ENCODE measurements around the gene FOXC1. TPM values are rescaled to one million over a fixed set of nuclear protein-coding genes. Genes with fewer than 3 reads are reported as not detected.

FOXC1 gene
- polyA plus RNA-seq, 2 donors: 1.5 to 2.3 TPM

- peaks cover 3 to 23% of the 10 kb centered on the region in 2 donors for H3K27me3 ChIP-seq (ENCODE audit: control insufficient read depth in 1 of 2, insufficient read depth in 2 of 2, low read length in 2 of 2)
- H3K4me1 ChIP-seq (ENCODE audit: control insufficient read depth in 2 of 2, insufficient read depth in 2 of 2, low read length in 1 of 2): peaks cover 6 to 8% of the 10 kb centered on the region in 2 donors
- H3K36me3 ChIP-seq (ENCODE audit: control insufficient read depth in 2 of 2, insufficient read depth in 2 of 2, low read length in 1 of 2): no peaks in the 10 kb centered on the region
- H3K4me3 ChIP-seq (ENCODE audit: low read depth in 1 of 2, low read length in 2 of 2): peak overlapping the region; percentile 64 to 72
- H3K27ac ChIP-seq (ENCODE audit: low read depth in 2 of 2, low read length in 1 of 2): peak overlapping the region; percentile 83 to 96
- 3% methylated on average over 85 to 101 of the region's 101 CpGs for WGBS, 2 donors
- peaks cover 0 to 11% of the 10 kb centered on the region in 2 donors for H3K9me3 ChIP-seq (ENCODE audit: control insufficient read depth in 2 of 2, insufficient read depth in 1 of 2, low read depth in 1 of 2, low read length in 1 of 2)
Observed at GRCh38 chr6:1610497-1611321, 994 bp downstream of the FOXC1 start.

GRCh38 chr6:1611322-1611571 is 1.5 kb downstream of the FOXC1 start:
- Histone ChIP-seq H3K36me3 (ENCODE audit: control insufficient read depth in 2 of 2, insufficient read depth in 2 of 2, low read length in 1 of 2) (no peaks in the 10 kb centered on the region), H3K9me3 (ENCODE audit: control insufficient read depth in 2 of 2, insufficient read depth in 1 of 2, low read depth in 1 of 2, low read length in 1 of 2) (peaks cover 0 to 11% of the 10 kb centered on the region in 2 donors), H3K27me3 (ENCODE audit: control insufficient read depth in 1 of 2, insufficient read depth in 2 of 2, low read length in 2 of 2) (peaks cover 3 to 23% of the 10 kb centered on the region in 2 donors), H3K27ac (ENCODE audit: low read depth in 2 of 2, low read length in 1 of 2) (peak overlapping the region; percentile 38 to 83), H3K4me3 (ENCODE audit: low read depth in 1 of 2, low read length in 2 of 2) (peak overlapping the region; percentile 64 to 72), H3K4me1 (ENCODE audit: control insufficient read depth in 2 of 2, insufficient read depth in 2 of 2, low read length in 1 of 2) (peaks cover 6 to 8% of the 10 kb centered on the region in 2 donors)
- 3 to 5% methylated on average over 30 to 38 of the region's 38 CpGs for WGBS, 2 donors

GRCh38 chr6:1611572-1612298 is 2.0 kb downstream of the FOXC1 start:
- Histone ChIP-seq H3K4me3 (ENCODE audit: low read depth in 1 of 2, low read length in 2 of 2) (peak overlapping the region; percentile 64 to 72), H3K9me3 (ENCODE audit: control insufficient read depth in 2 of 2, insufficient read depth in 1 of 2, low read depth in 1 of 2, low read length in 1 of 2) (peaks cover 0 to 11% of the 10 kb centered on the region in 2 donors), H3K4me1 (ENCODE audit: control insufficient read depth in 2 of 2, insufficient read depth in 2 of 2, low read length in 1 of 2) (peaks cover 3 to 8% of the 10 kb centered on the region in 2 donors), H3K27ac (ENCODE audit: low read depth in 2 of 2, low read length in 1 of 2) (peak overlapping the region in 1 of 2 donors; percentile 50), H3K36me3 (ENCODE audit: control insufficient read depth in 2 of 2, insufficient read depth in 2 of 2, low read length in 1 of 2) (no peaks in the 10 kb centered on the region), H3K27me3 (ENCODE audit: control insufficient read depth in 1 of 2, insufficient read depth in 2 of 2, low read length in 2 of 2) (peaks cover 3 to 23% of the 10 kb centered on the region in 2 donors)
- 3 to 5% methylated on average over 46 to 71 of the region's 71 CpGs for WGBS, 2 donors

- WGBS, 2 donors: 35 to 44% methylated on average over 10 of the region's 10 CpGs
- no peak overlapping the region for H3K27ac ChIP-seq (ENCODE audit: low read depth in 2 of 2, low read length in 1 of 2)
- peaks cover 0 to 23% of the 10 kb centered on the region in 2 donors for H3K27me3 ChIP-seq (ENCODE audit: control insufficient read depth in 1 of 2, insufficient read depth in 2 of 2, low read length in 2 of 2)
- peaks cover 3 to 8% of the 10 kb centered on the region in 2 donors for H3K4me1 ChIP-seq (ENCODE audit: control insufficient read depth in 2 of 2, insufficient read depth in 2 of 2, low read length in 1 of 2)
- no peaks in the 10 kb centered on the region for H3K36me3 ChIP-seq (ENCODE audit: control insufficient read depth in 2 of 2, insufficient read depth in 2 of 2, low read length in 1 of 2)
- H3K4me3 ChIP-seq (ENCODE audit: low read depth in 1 of 2, low read length in 2 of 2): peak overlapping the region in 1 of 2 donors; percentile 72
- peaks cover 0 to 11% of the 10 kb centered on the region in 2 donors for H3K9me3 ChIP-seq (ENCODE audit: control insufficient read depth in 2 of 2, insufficient read depth in 1 of 2, low read depth in 1 of 2, low read length in 1 of 2)
Observed at GRCh38 chr6:1612299-1612973, 2.7 kb downstream of the FOXC1 start.

GRCh38 chr6:1612974-1613306 is 3.2 kb downstream of the FOXC1 start:
- H3K9me3 ChIP-seq (ENCODE audit: control insufficient read depth in 2 of 2, insufficient read depth in 1 of 2, low read depth in 1 of 2, low read length in 1 of 2): peaks cover 0 to 7% of the 10 kb centered on the region in 2 donors
- peak overlapping the region in 1 of 2 donors; percentile 32 for H3K4me3 ChIP-seq (ENCODE audit: low read depth in 1 of 2, low read length in 2 of 2)
- 38 to 47% methylated on average over 7 of the region's 7 CpGs for WGBS, 2 donors
- no peaks in the 10 kb centered on the region for H3K36me3 ChIP-seq (ENCODE audit: control insufficient read depth in 2 of 2, insufficient read depth in 2 of 2, low read length in 1 of 2)
- peaks cover 3 to 6% of the 10 kb centered on the region in 2 donors for H3K4me1 ChIP-seq (ENCODE audit: control insufficient read depth in 2 of 2, insufficient read depth in 2 of 2, low read length in 1 of 2)
- H3K27ac ChIP-seq (ENCODE audit: low read depth in 2 of 2, low read length in 1 of 2): no peak overlapping the region
- peaks cover 0 to 23% of the 10 kb centered on the region in 2 donors for H3K27me3 ChIP-seq (ENCODE audit: control insufficient read depth in 1 of 2, insufficient read depth in 2 of 2, low read length in 2 of 2)

- Histone ChIP-seq H3K27ac (ENCODE audit: low read depth in 2 of 2, low read length in 1 of 2) (no peak overlapping the region), H3K36me3 (ENCODE audit: control insufficient read depth in 2 of 2, insufficient read depth in 2 of 2, low read length in 1 of 2) (peaks cover 0 to 2% of the 10 kb centered on the region in 2 donors), H3K27me3 (ENCODE audit: control insufficient read depth in 1 of 2, insufficient read depth in 2 of 2, low read length in 2 of 2) (peaks cover 0 to 23% of the 10 kb centered on the region in 2 donors), H3K9me3 (ENCODE audit: control insufficient read depth in 2 of 2, insufficient read depth in 1 of 2, low read depth in 1 of 2, low read length in 1 of 2) (peaks cover 0 to 7% of the 10 kb centered on the region in 2 donors), H3K4me3 (ENCODE audit: low read depth in 1 of 2, low read length in 2 of 2) (peak overlapping the region in 1 of 2 donors; percentile 45), H3K4me1 (ENCODE audit: control insufficient read depth in 2 of 2, insufficient read depth in 2 of 2, low read length in 1 of 2) (peaks cover 3 to 5% of the 10 kb centered on the region in 2 donors)
- WGBS, 2 donors: 31 to 41% methylated on average over 3 of the region's 3 CpGs
Observed at GRCh38 chr6:1613346-1613687, 3.6 kb downstream of the FOXC1 start.

GRCh38 chr6:1613688-1614447 is 4.2 kb downstream of the FOXC1 start:
- Histone ChIP-seq H3K36me3 (ENCODE audit: control insufficient read depth in 2 of 2, insufficient read depth in 2 of 2, low read length in 1 of 2) (peaks cover 0 to 3% of the 10 kb centered on the region in 2 donors), H3K4me3 (ENCODE audit: low read depth in 1 of 2, low read length in 2 of 2) (peak overlapping the region; percentile 41 to 45), H3K27me3 (ENCODE audit: control insufficient read depth in 1 of 2, insufficient read depth in 2 of 2, low read length in 2 of 2) (peaks cover 0 to 22% of the 10 kb centered on the region in 2 donors), H3K27ac (ENCODE audit: low read depth in 2 of 2, low read length in 1 of 2) (peak overlapping the region in 1 of 2 donors; percentile 34), H3K9me3 (ENCODE audit: control insufficient read depth in 2 of 2, insufficient read depth in 1 of 2, low read depth in 1 of 2, low read length in 1 of 2) (peaks cover 0 to 7% of the 10 kb centered on the region in 2 donors), H3K4me1 (ENCODE audit: control insufficient read depth in 2 of 2, insufficient read depth in 2 of 2, low read length in 1 of 2) (peaks cover 3 to 5% of the 10 kb centered on the region in 2 donors)
- 12% methylated on average over 52 to 60 of the region's 60 CpGs for WGBS, 2 donors

GRCh38 chr6:1614448-1615150 is 4.9 kb downstream of the FOXC1 start:
- peaks cover 0 to 3% of the 10 kb centered on the region in 2 donors for H3K36me3 ChIP-seq (ENCODE audit: control insufficient read depth in 2 of 2, insufficient read depth in 2 of 2, low read length in 1 of 2)
- H3K27ac ChIP-seq (ENCODE audit: low read depth in 2 of 2, low read length in 1 of 2): no peak overlapping the region
- peaks cover 0 to 17% of the 10 kb centered on the region in 2 donors for H3K27me3 ChIP-seq (ENCODE audit: control insufficient read depth in 1 of 2, insufficient read depth in 2 of 2, low read length in 2 of 2)
- peak overlapping the region; percentile 41 to 45 for H3K4me3 ChIP-seq (ENCODE audit: low read depth in 1 of 2, low read length in 2 of 2)
- H3K9me3 ChIP-seq (ENCODE audit: control insufficient read depth in 2 of 2, insufficient read depth in 1 of 2, low read depth in 1 of 2, low read length in 1 of 2): peaks cover 0 to 7% of the 10 kb centered on the region in 2 donors
- peaks cover 0 to 3% of the 10 kb centered on the region in 2 donors for H3K4me1 ChIP-seq (ENCODE audit: control insufficient read depth in 2 of 2, insufficient read depth in 2 of 2, low read length in 1 of 2)
- 19 to 38% methylated on average over 59 to 85 of the region's 85 CpGs for WGBS, 2 donors

Data from esophagus (tissue), 2 donors.